Activated CD8-positive, alpha-beta memory T cell treated with anti-CD3 and anti-CD28 coated beads, Interleukin-2, amount 10 ng/mL, durations not matched to agents 7 days and 5 days (primary cell): ENCODE results near the gene MCUB. TPM values are rescaled to one million over a fixed set of nuclear protein-coding genes. Genes with fewer than 3 reads are reported as not detected.
A peak's percentile ranks its signal among the peaks of the same experiment; 100 is the strongest.
"Not testable (repeated sequence)": the region's sequence is repeated elsewhere in the genome, so short reads cannot be mapped to it uniquely, and the experiment has no call there.

Experiments
- ATAC-seq: fragments of 150-1000 bp; cut with Tn5 transposase; one replicate; pipeline ENCODE4 v1.10.0; 2021; ENCODE audit warnings: moderate library complexity
- CTCF ChIA-PET: fragments of 350-600 bp; sonication (Branson Sonifier 250); formaldehyde crosslinking; loops from one replicate; lab custom pipeline; 2021; ENCODE audit warnings: antibody characterized with exemption; lab: Charles Lee
- DNase-seq: peaks from one replicate; pipeline ENCODE4 v3.0.0-alpha.2; 2020
- H3K27ac Mint-ChIP-seq: one replicate; pipeline ENCODE4 v1.8.0; 2021; ENCODE audit warnings: mild to moderate bottlenecking, mixed read lengths
- H3K27me3 Mint-ChIP-seq: one replicate; pipeline ENCODE4 v1.8.0; 2021; ENCODE audit warnings: mixed read lengths
- H3K36me3 Mint-ChIP-seq: one replicate; pipeline ENCODE4 v1.8.0; 2021; ENCODE audit warnings: mild to moderate bottlenecking, mixed read lengths
- H3K4me1 Mint-ChIP-seq: one replicate; pipeline ENCODE4 v1.8.0; 2021; ENCODE audit warnings: mixed read lengths
- H3K4me3 Mint-ChIP-seq: one replicate; pipeline ENCODE4 v1.8.0; 2021; ENCODE audit warnings: mild to moderate bottlenecking, moderate library complexity, mixed read lengths
- H3K9me3 Mint-ChIP-seq: one replicate; pipeline ENCODE4 v1.8.0; 2022; ENCODE audit warnings: low read depth, mixed read lengths
- total RNA-seq, 2 experiments: library from RNA; stranded (reverse); gene quantifications; one replicate each; pipeline ENCODE4 v1.2.3, GENCODE V29; 2021

MCUB gene
- total RNA-seq, 2 experiments from 2014 or later = 51.2 to 65.5 TPM

GRCh38 chr4:109678925-109679324 is 118.9 kb downstream of the MCUB start:
- H3K9me3 Mint-ChIP-seq, CTCF ChIA-PET, DNase-seq, H3K27ac Mint-ChIP-seq, H3K4me3 Mint-ChIP-seq, ATAC-seq, H3K27me3 Mint-ChIP-seq: not testable (repeated sequence)
- Mint-ChIP-seq H3K36me3 (peaks cover 31% of the 10 kb centered on the region), H3K4me1 (peaks cover 24% of the 10 kb centered on the region)

GRCh38 chr4:109682875-109683274 is 122.8 kb downstream of the MCUB start:
- Mint-ChIP-seq H3K36me3 (peaks cover 51% of the 10 kb centered on the region), H3K4me1 (peaks cover 37% of the 10 kb centered on the region), H3K27ac (no peak overlapping the region), H3K27me3 (no peaks in the 10 kb centered on the region), H3K9me3 (no peaks in the 10 kb centered on the region), H3K4me3 (no peak overlapping the region)
- ATAC-seq = peak; percentile 57
- DNase-seq = no peak
- CTCF ChIA-PET = no interaction called here

GRCh38 chr4:109683621-109684253 is 123.7 kb downstream of the MCUB start:
- H3K9me3 Mint-ChIP-seq = no peaks in the 10 kb centered on the region
- CTCF ChIA-PET = no interaction called here
- no peak overlapping the region for H3K27ac Mint-ChIP-seq
- peaks cover 54% of the 10 kb centered on the region for H3K36me3 Mint-ChIP-seq
- H3K4me1 Mint-ChIP-seq = peaks cover 37% of the 10 kb centered on the region
- no peaks in the 10 kb centered on the region for H3K27me3 Mint-ChIP-seq
- ATAC-seq (peak; percentile 20), DNase-seq (no peak)
- H3K4me3 Mint-ChIP-seq = no peak overlapping the region

- no peak overlapping the region for H3K27ac Mint-ChIP-seq
- ATAC-seq (no peak), DNase-seq (no peak)
- CTCF ChIA-PET = interaction anchor here (1.9 kb wide), 1 partner anchor 19 kb away, joined by 5 read pairs; the partner anchor contains the start of gene CASP6
- H3K4me3 Mint-ChIP-seq = no peak overlapping the region
- H3K4me1 Mint-ChIP-seq = peaks cover 37% of the 10 kb centered on the region
- no peaks in the 10 kb centered on the region for H3K27me3 Mint-ChIP-seq
- H3K9me3 Mint-ChIP-seq = no peaks in the 10 kb centered on the region
- H3K36me3 Mint-ChIP-seq = peaks cover 54% of the 10 kb centered on the region
These were observed 124.7 kb downstream of the MCUB start for GRCh38 chr4:109684727-109685126.

GRCh38 chr4:109690690-109691410 is 130.8 kb downstream of the MCUB start:
- no peak for DNase-seq
- Mint-ChIP-seq H3K4me1 (peaks cover 30% of the 10 kb centered on the region), H3K27ac (peak overlapping the region; percentile 66), H3K36me3 (peaks cover 60% of the 10 kb centered on the region), H3K9me3 (no peaks in the 10 kb centered on the region), H3K4me3 (no peak overlapping the region), H3K27me3 (no peaks in the 10 kb centered on the region)
- ATAC-seq = peak; percentile 92
- CTCF ChIA-PET = interaction anchor here (0.9 to 2.6 kb wide), 4 partner anchors 11 to 258 kb away, joined by 3 to 18 read pairs (median 4); partner anchors contain the start of genes CASP6 and GAR1

GRCh38 chr4:109691411-109691920 is 131.4 kb downstream of the MCUB start:
- peak overlapping the region; percentile 66 for H3K27ac Mint-ChIP-seq
- no peaks in the 10 kb centered on the region for H3K9me3 Mint-ChIP-seq
- no peak for DNase-seq
- peaks cover 58% of the 10 kb centered on the region for H3K36me3 Mint-ChIP-seq
- H3K4me1 Mint-ChIP-seq = peaks cover 29% of the 10 kb centered on the region
- no peaks in the 10 kb centered on the region for H3K27me3 Mint-ChIP-seq
- CTCF ChIA-PET = interaction anchor here (0.9 to 2.6 kb wide), 4 partner anchors 11 to 258 kb away, joined by 3 to 18 read pairs (median 4); partner anchors contain the start of genes CASP6 and GAR1
- peak; percentile 13 for ATAC-seq
- no peak overlapping the region for H3K4me3 Mint-ChIP-seq

GRCh38 chr4:109698656-109699055 is 138.6 kb downstream of the MCUB start:
- Mint-ChIP-seq H3K27ac (no peak overlapping the region), H3K4me3 (no peak overlapping the region), H3K36me3 (peaks cover 28% of the 10 kb centered on the region), H3K9me3 (no peaks in the 10 kb centered on the region), H3K4me1 (peaks cover 27% of the 10 kb centered on the region), H3K27me3 (no peaks in the 10 kb centered on the region)
- CTCF ChIA-PET = interaction anchor here (1.8 kb wide), 1 partner anchor 266 kb away, joined by 10 read pairs; the partner anchor contains the start of gene SEC24B
- DNase-seq = no peak
- no peak for ATAC-seq

GRCh38 chr4:109699553-109700225 is 139.6 kb downstream of the MCUB start:
- CTCF ChIA-PET = interaction anchor here (1.0 to 4.6 kb wide), 5 partner anchors 9 to 267 kb away, joined by 3 to 18 read pairs (median 4); partner anchors contain the start of gene SEC24B
- ATAC-seq (no peak), DNase-seq (no peak)
- peaks cover 33% of the 10 kb centered on the region for H3K4me1 Mint-ChIP-seq
- no peak overlapping the region for H3K27ac Mint-ChIP-seq
- H3K9me3 Mint-ChIP-seq = no peaks in the 10 kb centered on the region
- no peaks in the 10 kb centered on the region for H3K27me3 Mint-ChIP-seq
- H3K4me3 Mint-ChIP-seq = no peak overlapping the region
- peaks cover 19% of the 10 kb centered on the region for H3K36me3 Mint-ChIP-seq

- Mint-ChIP-seq H3K36me3 (peaks cover 17% of the 10 kb centered on the region), H3K4me3 (peak overlapping the region; percentile 91), H3K9me3 (no peaks in the 10 kb centered on the region), H3K27ac (peak overlapping the region; percentile 89), H3K27me3 (no peaks in the 10 kb centered on the region), H3K4me1 (peaks cover 33% of the 10 kb centered on the region)
- CTCF ChIA-PET = interaction anchor here (0.8 to 4.6 kb wide), 13 partner anchors 11 to 809 kb away, joined by 3 to 24 read pairs (median 4); partner anchors contain the start of genes PLA2G12A, RRH and SEC24B
- no peak for ATAC-seq
- DNase-seq = no peak
These were observed 141.7 kb downstream of the MCUB start for GRCh38 chr4:109701566-109702410.

- CTCF ChIA-PET = interaction anchor here (0.8 to 4.6 kb wide), 15 partner anchors 11 to 275 kb away, joined by 3 to 24 read pairs (median 5); partner anchors contain the start of genes PLA2G12A, RRH and SEC24B
- Mint-ChIP-seq H3K4me1 (peaks cover 33% of the 10 kb centered on the region), H3K36me3 (peaks cover 6% of the 10 kb centered on the region), H3K9me3 (no peaks in the 10 kb centered on the region), H3K4me3 (peak within 1 kb of the TSS; percentile 91), H3K27ac (peak within 1 kb of the TSS; percentile 89), H3K27me3 (no peaks in the 10 kb centered on the region)
- ATAC-seq (peak; percentile 91), DNase-seq (peak; percentile 86)
These were observed 143.1 kb downstream of the MCUB start, which contains the start of gene CASP6 for GRCh38 chr4:109702950-109703663. Gene CASP6 (minus strand): TSS chr4:109703445. CDS start chr4:109703395, 50 bp downstream.

- peaks cover 27% of the 10 kb centered on the region for H3K4me1 Mint-ChIP-seq
- no peaks in the 10 kb centered on the region for H3K9me3 Mint-ChIP-seq
- peak overlapping the region; percentile 91 for H3K4me3 Mint-ChIP-seq
- H3K27ac Mint-ChIP-seq = peak overlapping the region; percentile 89
- CTCF ChIA-PET = interaction anchor here (0.8 to 4.6 kb wide), 10 partner anchors 13 to 273 kb away, joined by 3 to 24 read pairs (median 6); partner anchors contain the start of genes PLA2G12A, RRH and SEC24B
- peaks cover 5% of the 10 kb centered on the region for H3K36me3 Mint-ChIP-seq
- DNase-seq (no peak), ATAC-seq (no peak)
- H3K27me3 Mint-ChIP-seq = no peaks in the 10 kb centered on the region
These were observed 143.8 kb downstream of the MCUB start for GRCh38 chr4:109703664-109704361.
